CD4-positive, alpha-beta T cell treated with Interferon gamma for 1 hour (primary cell): ENCODE data around the gene BPIFB4.
"Not testable (repeated sequence)": the region's sequence is repeated elsewhere in the genome, so short reads cannot be mapped to it uniquely, and the experiment has no call there.

Source experiments
- DNase-seq: peaks from one replicate; pipeline ENCODE4 v3.0.0-alpha.2; 2020

Gene BPIFB4

GRCh38 chr20:33079259-33079658 lies at the start of gene BPIFB4:
BPIFB4 (plus strand) TSS chr20:33079643; CDS start chr20:33081527, 1,884 bp downstream.
- DNase-seq, result no peak

GRCh38 chr20:33030076-33030475 lies 49.4 kb upstream of the BPIFB4 start:
- DNase-seq, result no peak

DNA sequence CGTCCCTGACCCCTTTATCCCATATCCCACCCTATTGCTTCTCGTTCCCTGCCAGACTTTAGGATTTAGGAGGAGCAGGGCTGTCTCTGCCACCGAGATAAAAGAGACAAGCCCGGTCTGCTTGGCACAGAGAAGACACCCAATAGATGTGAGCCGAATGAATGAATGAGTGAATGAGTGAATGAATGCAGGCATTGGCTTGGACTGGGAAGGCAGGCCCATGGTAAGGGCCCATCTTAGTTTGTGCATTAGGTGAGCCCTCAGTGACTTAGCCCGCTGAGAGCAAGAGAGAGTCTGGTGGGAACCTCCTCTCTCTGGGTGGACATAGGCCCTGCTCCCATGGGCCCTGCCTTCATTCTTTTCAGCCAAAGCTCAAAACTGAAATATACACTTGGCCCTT lies 48.9 kb upstream of the BPIFB4 start:
- DNase-seq, result no peak

- no peak for DNase-seq
These were observed 47.9 kb upstream of the BPIFB4 start, which contains the start of gene BPIFB6 for GRCh38 chr20:33031531-33031930. BPIFB6 (plus strand) TSS chr20:33031648; CDS start chr20:33031648, 0 bp downstream.

DNA sequence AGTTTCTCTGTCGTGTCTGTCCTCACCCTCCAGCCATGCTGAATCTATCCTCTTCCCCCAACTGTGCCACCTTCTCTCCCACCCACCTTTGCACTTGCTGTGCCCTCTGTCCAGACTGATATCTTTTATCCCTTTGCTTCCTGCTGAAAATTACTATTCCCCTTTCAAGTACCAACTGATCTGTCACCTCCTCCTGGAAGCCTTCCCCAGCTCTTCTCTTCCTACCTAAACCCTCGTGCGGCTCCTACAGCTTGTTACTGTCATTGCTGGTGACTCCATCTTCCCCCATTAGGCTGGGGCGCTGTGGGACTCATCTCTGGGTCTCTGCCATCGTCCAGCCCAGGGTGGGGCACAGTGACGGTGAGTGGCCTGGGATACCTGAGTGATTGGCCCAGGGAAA lies 46.9 kb upstream of the BPIFB4 start:
- no peak for DNase-seq

DNA sequence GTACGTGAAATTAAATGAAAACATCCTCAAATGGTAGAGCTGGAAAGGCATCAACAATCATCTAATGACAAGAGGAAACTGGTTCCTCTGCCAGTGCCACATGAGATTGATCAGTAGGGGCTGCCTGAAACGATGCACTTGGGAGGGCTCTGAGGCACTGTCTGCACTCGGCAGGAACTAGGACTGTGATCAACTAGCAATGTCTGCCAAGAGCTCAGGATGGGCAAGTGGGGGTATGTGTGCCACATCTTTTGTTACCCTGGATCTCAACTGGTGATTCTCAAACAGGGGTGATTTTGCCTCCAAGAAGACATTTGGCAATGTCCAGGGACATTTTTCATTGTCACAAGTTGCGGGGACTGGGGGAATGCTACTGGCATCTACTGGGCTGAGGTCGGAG lies 46.1 kb upstream of the BPIFB4 start:
- no peak for DNase-seq

- DNase-seq, result no peak
These were observed 45.3 kb upstream of the BPIFB4 start for GRCh38 chr20:33034115-33034514.

- no peak for DNase-seq
These were observed 44.4 kb upstream of the BPIFB4 start for GRCh38 chr20:33034901-33035492.

DNA sequence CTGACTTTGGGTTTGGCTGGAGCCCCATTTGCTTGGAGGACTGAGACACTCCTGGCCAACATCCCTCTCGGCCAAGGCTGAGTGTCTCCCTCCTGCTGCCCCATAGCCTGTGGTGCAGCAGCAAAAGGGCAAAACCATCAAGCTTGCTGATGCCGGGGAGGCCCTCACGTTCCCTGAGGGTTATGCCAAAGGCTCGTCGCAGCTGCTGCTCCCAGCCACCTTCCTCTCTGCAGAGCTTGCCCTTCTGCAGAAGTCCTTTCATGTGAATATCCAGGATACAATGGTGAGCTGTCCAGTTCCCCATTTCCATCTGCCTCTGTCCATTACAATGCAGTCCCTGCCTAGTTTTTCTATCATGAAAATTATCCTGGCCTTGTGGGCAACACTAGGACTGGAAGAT lies 42.0 kb upstream of the BPIFB4 start:
- no peak for DNase-seq

DNA sequence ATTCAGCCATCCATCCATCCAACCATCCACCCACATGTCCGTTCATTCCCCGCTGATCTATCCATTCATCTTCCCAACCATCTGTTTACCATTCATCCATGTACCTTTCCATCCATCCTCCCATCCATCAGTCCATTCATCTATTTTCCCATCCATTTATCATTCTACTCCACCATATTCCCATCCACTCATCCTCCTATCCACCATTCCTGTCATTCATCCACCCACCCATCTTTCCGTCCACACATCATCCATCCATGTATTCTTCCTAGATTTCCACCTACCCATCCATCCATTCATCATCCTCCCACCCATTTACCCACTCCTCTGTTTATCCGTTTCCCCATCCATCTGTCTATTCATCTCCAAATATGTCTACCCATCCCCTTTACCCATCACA lies 41.2 kb upstream of the BPIFB4 start:
- no peak for DNase-seq

DNA sequence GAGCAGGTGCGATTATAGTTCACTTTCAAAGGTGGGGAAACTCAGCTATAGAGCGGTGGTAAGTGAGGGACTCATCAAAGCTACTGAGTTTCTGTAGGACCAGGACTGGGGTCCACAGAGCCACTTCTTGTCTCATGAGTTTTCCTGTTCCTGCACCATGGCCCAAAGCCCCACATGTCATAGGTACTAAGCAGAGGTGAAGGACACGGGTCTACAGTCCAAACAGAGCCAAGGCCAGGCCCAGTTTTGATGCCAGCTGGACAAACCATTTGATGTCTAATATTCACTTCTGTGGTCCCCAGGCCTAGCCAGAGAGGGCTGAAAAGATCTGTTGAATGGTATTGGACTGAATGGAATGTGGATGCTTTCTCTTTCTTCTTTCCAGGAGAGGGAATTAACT lies 37.0 kb upstream of the BPIFB4 start:
- DNase-seq, result no peak

GRCh38 chr20:33042983-33043730 lies 36.3 kb upstream of the BPIFB4 start:
- no peak for DNase-seq

GRCh38 chr20:33043731-33044181 lies 35.7 kb upstream of the BPIFB4 start:
- DNase-seq, result no peak

GRCh38 chr20:33045129-33045721 lies 34.2 kb upstream of the BPIFB4 start:
- not testable (repeated sequence) for DNase-seq

GRCh38 chr20:33046412-33046811 lies 33.0 kb upstream of the BPIFB4 start:
- DNase-seq, result no peak

GRCh38 chr20:33051333-33051732 lies 28.1 kb upstream of the BPIFB4 start:
- no peak for DNase-seq

- no peak for DNase-seq
These were observed 25.9 kb upstream of the BPIFB4 start, which contains the start of gene BPIFB3 for GRCh38 chr20:33053291-33054106. BPIFB3 (plus strand) TSS chr20:33053903; CDS start chr20:33055436, 1,533 bp downstream.

GRCh38 chr20:33054381-33054780 lies 25.1 kb upstream of the BPIFB4 start:
- no peak for DNase-seq

DNA sequence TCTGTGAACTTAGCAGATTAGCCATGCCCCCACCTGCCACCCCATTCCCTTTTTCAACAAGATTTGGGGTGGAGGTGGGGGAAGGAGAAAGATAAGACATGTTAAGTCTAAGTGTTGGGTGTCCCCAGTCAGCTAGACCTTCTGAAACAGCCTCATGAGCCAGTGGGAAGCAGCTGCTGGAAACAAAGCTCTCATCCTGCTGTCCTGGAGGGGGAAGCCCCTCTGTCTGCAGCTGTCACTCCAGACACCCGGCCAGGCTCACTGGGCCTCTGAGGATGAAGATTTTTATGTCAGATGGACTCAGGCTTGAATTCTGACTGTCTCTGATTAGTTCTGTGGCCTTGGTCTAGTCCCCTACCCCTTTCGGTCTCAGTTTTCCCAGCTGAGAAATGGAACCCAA lies 24.7 kb upstream of the BPIFB4 start:
- DNase-seq, result no peak

DNA sequence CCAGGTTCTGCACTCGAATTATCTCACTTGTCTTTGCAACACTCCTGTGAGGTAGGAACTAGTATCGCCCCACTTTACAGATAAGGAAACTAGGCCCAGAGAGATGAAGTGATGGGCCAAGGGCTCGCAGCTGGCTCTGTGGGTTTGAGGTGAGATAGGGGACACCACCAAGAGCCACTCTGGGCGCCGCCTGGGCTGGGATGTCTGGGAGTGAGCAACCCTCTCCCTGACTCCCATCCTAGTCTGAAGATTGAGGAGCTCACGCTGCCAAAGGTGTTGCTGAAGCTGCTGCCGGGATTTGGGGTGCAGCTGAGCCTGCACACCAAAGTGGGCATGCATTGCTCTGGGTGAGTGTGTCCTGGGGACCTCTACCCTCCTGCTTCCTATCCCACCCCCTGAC lies 20.3 kb upstream of the BPIFB4 start:
- no peak for DNase-seq

GRCh38 chr20:33059741-33060390 lies 19.6 kb upstream of the BPIFB4 start:
- no peak for DNase-seq

GRCh38 chr20:33061658-33062028 lies 17.8 kb upstream of the BPIFB4 start:
- no peak for DNase-seq
